HG02678 (cell line): Measurements from ENCODE around the gene CCND3.

ENCODE experiments used
- ATAC-seq: cut with Tn5 transposase; IDR thresholded peaks from one replicate; pipeline ENCODE4 v1.9.1; 2021; ENCODE audit warnings: mild to moderate bottlenecking, moderate library complexity; ENCODE audit not compliant: unreplicated experiment

CCND3 gene

GRCh38 chr6:41927253-41927652 is 14.4 kb downstream of the CCND3 start:
- ATAC-seq = no peak

GRCh38 chr6:41922154-41922553 is 19.5 kb downstream of the CCND3 start:
- ATAC-seq = no peak

GRCh38 chr6:41921712-41921998 is 20.0 kb downstream of the CCND3 start:
- peak; percentile 18 for ATAC-seq

GRCh38 chr6:41920921-41921711 is 20.5 kb downstream of the CCND3 start, which contains the start of the genes BYSL and MED20:
TSS of gene BYSL (plus strand) at chr6:41921499. CDS start at chr6:41921563, 64 bp downstream.
TSS of gene MED20 (minus strand) at chr6:41921139. CDS start at chr6:41921018, 121 bp downstream.
- peak; percentile 95 for ATAC-seq

GRCh38 chr6:41917528-41917927 is 24.1 kb downstream of the CCND3 start:
- ATAC-seq = no peak

GRCh38 chr6:41914869-41915530 is 26.6 kb downstream of the CCND3 start:
- ATAC-seq = no peak

- no peak for ATAC-seq
These were observed 27.3 kb downstream of the CCND3 start for GRCh38 chr6:41914343-41914742.

GRCh38 chr6:41909727-41910126 is 31.9 kb downstream of the CCND3 start:
- no peak for ATAC-seq

GRCh38 chr6:41901882-41902519 is 39.6 kb downstream of the CCND3 start:
- ATAC-seq = no peak

GRCh38 chr6:41900861-41901260 is 40.7 kb downstream of the CCND3 start:
- no peak for ATAC-seq

GRCh38 chr6:41896281-41896680 is 45.3 kb downstream of the CCND3 start:
- ATAC-seq = no peak

- ATAC-seq = peak; percentile 89
These were observed 46.0 kb downstream of the CCND3 start, which contains the start of gene USP49 for GRCh38 chr6:41895300-41896233. TSS of gene USP49 (minus strand) at chr6:41895375. CDS start at chr6:41806983, 88,392 bp downstream.

- ATAC-seq = peak; percentile 25
These were observed 47.0 kb downstream of the CCND3 start for GRCh38 chr6:41894366-41895299.

- ATAC-seq = no peak
These were observed 48.6 kb downstream of the CCND3 start for GRCh38 chr6:41892921-41893564.

GRCh38 chr6:41887331-41887751 is 54.3 kb downstream of the CCND3 start:
- ATAC-seq = no peak

- ATAC-seq = no peak
These were observed 55.7 kb downstream of the CCND3 start for GRCh38 chr6:41885930-41886329.

- ATAC-seq = no peak
These were observed 56.7 kb downstream of the CCND3 start for GRCh38 chr6:41884957-41885356.
